SU-DHL-6 (cell line): ENCODE measurements around the gene GPR176.

Experiments used
- H2AFZ ChIP-seq: fragments of 200-600 bp; sonication (generic); 2 replicates; pipeline ENCODE4 v1.6.1; 2014; ENCODE audit warnings: low read depth, mild to moderate bottlenecking, moderate library complexity, mixed read lengths, antibody characterized with exemption, low read length; ENCODE audit not compliant: severe bottlenecking
- H3F3A ChIP-seq: fragments of 200-600 bp; shearing (Covaris generic); 2 replicates; pipeline ENCODE4 v1.6.0; 2016; ENCODE audit warnings: antibody characterized with exemption, mild to moderate bottlenecking; ENCODE audit not compliant: insufficient read depth
- H3K27ac ChIP-seq: fragments of 200-600 bp; sonication (generic); 2 replicates; pipeline ENCODE4 v1.5.1; 2016; ENCODE audit warnings: low read depth, mild to moderate bottlenecking, low read length, moderate library complexity, mixed read lengths
- H3K27me3 ChIP-seq: fragments of 200-600 bp; sonication (generic), shearing (Covaris generic); 2 replicates; pipeline ENCODE4 v1.6.0; 2014; ENCODE audit warnings: mild to moderate bottlenecking, low read length
- H3K36me3 ChIP-seq: fragments of 200-600 bp; sonication (generic); 2 replicates; pipeline ENCODE4 v1.6.1; 2014; ENCODE audit warnings: mild to moderate bottlenecking, low read length, mixed read lengths
- H3K4me2 ChIP-seq: fragments of 300-600, 200-600 bp; shearing (Covaris generic), sonication (generic); 2 replicates; pipeline ENCODE4 v1.6.0; 2014; ENCODE audit warnings: low read length, low read depth, mild to moderate bottlenecking; ENCODE audit not compliant: poor library complexity, severe bottlenecking
- H3K4me3 ChIP-seq: fragments of 200-600 bp; sonication (generic); 2 replicates; pipeline ENCODE4 v1.5.1; 2014; ENCODE audit warnings: antibody characterized with exemption, low read length, mild to moderate bottlenecking, mixed read lengths; ENCODE audit not compliant: insufficient read depth, poor library complexity, severe bottlenecking
- H3K79me2 ChIP-seq: fragments of 200-600 bp; sonication (generic); 2 replicates; pipeline ENCODE4 v1.6.1; 2014; ENCODE audit warnings: mild to moderate bottlenecking, low read length, moderate library complexity; ENCODE audit not compliant: insufficient read depth
- H3K9ac ChIP-seq: fragments of 200-600 bp; sonication (generic); 2 replicates; pipeline ENCODE4 v1.7.0; 2014; ENCODE audit warnings: mild to moderate bottlenecking, low read length
- H3K9me2 ChIP-seq: fragments of 200-600 bp; sonication (generic); replicated peaks from 2 replicates; pipeline ENCODE4 v1.6.1; 2014; ENCODE audit warnings: low read length; ENCODE audit not compliant: insufficient read depth
- H3K9me3 ChIP-seq: fragments of 200-600 bp; sonication (generic); 2 replicates; pipeline ENCODE4 v1.6.1; 2014; ENCODE audit warnings: low read length, mixed read lengths; ENCODE audit not compliant: insufficient read depth
- H4K20me1 ChIP-seq: fragments of 200-600 bp; sonication (generic); 2 replicates; pipeline ENCODE4 v1.6.1; 2014; ENCODE audit warnings: low read depth, mild to moderate bottlenecking, antibody characterized with exemption, low read length, moderate library complexity, mixed read lengths
- EZH2phosphoT487 ChIP-seq: fragments of 200-600 bp; sonication (generic), shearing (Covaris generic); conservative IDR thresholded peaks from 2 replicates; pipeline ENCODE4 v1.6.1; 2018; ENCODE audit warnings: mild to moderate bottlenecking, antibody characterized with exemption, low read length, moderate library complexity, mixed read lengths
- TF ChIP-seq, protein P1 (sequence below): fragments of 200-600 bp; sonication (generic); IDR thresholded peaks from one replicate; pipeline ENCODE4 v1.5.1; 2017; ENCODE audit warnings: antibody characterized with exemption, mild to moderate bottlenecking, low read length, moderate library complexity; ENCODE audit not compliant: insufficient read depth, poor library complexity, severe bottlenecking

The GPR176 gene

DNA sequence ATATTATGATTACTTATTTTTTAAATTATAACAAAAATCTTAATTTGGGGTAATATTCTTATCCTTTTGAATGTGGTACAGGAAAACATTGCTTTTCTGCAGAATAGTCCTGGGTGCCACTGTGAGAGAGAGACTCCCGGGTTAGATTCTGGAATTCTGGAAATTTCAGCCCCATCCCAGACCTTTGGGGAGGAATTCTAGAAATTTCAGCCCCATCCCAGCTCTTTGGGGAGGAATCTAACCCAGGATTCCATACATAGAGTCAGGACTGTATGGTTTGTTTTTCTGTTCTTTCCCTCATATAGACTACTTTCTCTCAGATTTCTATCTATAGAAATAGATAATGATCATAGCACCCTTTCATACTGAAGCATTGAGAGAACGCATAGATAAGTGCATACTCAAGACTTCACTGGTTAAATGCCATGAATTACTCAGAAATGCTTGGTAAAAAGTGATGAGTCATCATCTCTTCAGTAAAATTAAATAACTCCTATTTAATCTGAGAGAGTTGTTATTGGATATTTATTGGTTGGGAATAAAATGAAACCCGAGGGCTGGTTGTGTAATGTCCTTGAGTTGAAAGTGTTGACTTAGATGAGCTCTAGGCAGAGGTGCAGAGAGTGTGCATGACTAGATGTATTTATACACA is 22.2 kb upstream of the GPR176 start:
- Histone ChIP-seq H3K27me3 (no peaks in the 10 kb centered on the region), H3K9me3 (no peaks in the 10 kb centered on the region), H3K9ac (no peak overlapping the region), H3K4me2 (no peak overlapping the region), H3K36me3 (no peaks in the 10 kb centered on the region), H3K9me2 (no peaks in the 10 kb centered on the region), H3K4me3 (no peak overlapping the region), H2AFZ (no peak overlapping the region), H3K79me2 (no peaks in the 10 kb centered on the region), H4K20me1 (no peaks in the 10 kb centered on the region), H3K27ac (no peak overlapping the region), H3F3A (no peaks in the 10 kb centered on the region)
- TF ChIP-seq, protein P1, sequence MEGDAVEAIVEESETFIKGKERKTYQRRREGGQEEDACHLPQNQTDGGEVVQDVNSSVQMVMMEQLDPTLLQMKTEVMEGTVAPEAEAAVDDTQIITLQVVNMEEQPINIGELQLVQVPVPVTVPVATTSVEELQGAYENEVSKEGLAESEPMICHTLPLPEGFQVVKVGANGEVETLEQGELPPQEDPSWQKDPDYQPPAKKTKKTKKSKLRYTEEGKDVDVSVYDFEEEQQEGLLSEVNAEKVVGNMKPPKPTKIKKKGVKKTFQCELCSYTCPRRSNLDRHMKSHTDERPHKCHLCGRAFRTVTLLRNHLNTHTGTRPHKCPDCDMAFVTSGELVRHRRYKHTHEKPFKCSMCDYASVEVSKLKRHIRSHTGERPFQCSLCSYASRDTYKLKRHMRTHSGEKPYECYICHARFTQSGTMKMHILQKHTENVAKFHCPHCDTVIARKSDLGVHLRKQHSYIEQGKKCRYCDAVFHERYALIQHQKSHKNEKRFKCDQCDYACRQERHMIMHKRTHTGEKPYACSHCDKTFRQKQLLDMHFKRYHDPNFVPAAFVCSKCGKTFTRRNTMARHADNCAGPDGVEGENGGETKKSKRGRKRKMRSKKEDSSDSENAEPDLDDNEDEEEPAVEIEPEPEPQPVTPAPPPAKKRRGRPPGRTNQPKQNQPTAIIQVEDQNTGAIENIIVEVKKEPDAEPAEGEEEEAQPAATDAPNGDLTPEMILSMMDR: no peak
- TF ChIP-seq EZH2phosphoT487: no peak

DNA sequence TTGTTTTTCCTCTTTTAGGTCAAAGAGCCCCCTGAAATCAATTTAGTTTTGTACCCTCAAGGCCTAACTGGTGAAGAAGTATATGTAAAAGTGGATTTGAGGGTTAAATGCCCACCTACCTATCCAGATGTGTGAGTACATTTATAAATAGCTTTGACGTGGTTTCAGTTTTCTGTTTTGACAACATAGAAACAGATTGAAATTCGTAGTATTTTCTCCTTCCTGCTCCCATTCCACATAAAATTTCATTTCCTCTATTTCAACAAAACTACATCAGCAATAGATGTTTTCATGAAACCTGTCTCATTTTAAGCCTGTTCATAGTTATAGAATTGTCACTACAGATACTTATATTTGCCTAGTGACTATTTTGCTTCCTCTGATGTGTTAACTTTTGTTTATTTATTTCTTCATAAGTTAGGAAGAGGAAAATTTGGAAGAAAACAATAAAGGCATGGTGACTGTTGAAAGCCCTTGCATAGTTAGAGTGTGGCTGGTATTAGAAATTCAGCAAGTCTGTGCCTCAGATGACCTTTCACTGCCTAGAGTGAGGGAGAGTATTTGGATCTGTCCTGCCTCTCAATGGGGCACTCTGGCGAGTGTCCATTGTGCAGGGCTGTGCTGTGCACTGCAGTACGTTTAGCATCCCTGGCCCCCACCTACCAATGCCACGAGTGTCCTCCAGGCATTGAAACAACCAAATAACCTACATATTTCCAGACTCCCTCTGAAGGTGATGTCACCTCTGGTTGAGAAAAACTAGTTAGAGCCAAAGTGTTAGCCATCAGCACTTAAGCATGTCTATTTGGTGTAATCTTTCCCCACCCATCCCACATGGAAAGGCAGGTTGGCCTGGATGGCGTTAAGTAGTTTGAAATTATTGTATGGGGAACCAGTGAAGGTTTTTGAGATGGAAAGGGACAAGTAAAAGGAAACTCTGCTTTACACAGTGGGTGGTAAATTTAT is 19.7 kb upstream of the GPR176 start:
- no peaks in the 10 kb centered on the region for H3K36me3 ChIP-seq

DNA sequence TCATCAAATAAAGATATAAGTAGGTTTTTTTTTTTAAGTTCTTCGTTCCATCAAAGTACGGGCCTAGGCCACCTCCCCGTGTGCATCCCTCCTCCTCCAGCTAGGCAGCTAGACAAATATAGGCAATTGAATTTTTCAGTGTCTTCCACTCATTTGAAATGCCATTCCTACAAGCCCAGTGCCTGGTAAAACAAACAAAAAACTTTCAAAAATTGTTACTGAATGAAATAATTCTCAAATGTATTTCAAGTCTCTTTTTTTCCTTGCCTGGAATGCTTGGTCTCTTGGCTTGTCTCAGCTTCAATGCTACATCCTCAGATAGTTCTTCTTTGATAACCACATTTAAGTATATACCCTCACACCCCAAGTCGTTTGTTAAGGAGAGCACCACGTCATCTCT is 17.6 kb upstream of the GPR176 start:
- no peaks in the 10 kb centered on the region for H4K20me1 ChIP-seq
- no peaks in the 10 kb centered on the region for H3K9me2 ChIP-seq
- no peaks in the 10 kb centered on the region for H3F3A ChIP-seq
- no peak overlapping the region for H3K4me2 ChIP-seq
- H2AFZ ChIP-seq: no peak overlapping the region
- TF ChIP-seq EZH2phosphoT487: no peak
- TF ChIP-seq, protein P1: no peak
- H3K36me3 ChIP-seq: no peaks in the 10 kb centered on the region
- H3K9me3 ChIP-seq: no peaks in the 10 kb centered on the region
- no peaks in the 10 kb centered on the region for H3K27me3 ChIP-seq
- H3K9ac ChIP-seq: no peak overlapping the region
- H3K27ac ChIP-seq: no peak overlapping the region
- no peaks in the 10 kb centered on the region for H3K79me2 ChIP-seq
- H3K4me3 ChIP-seq: no peak overlapping the region

More for the DNA sequence above, 19.7 kb upstream of the GPR176 start:
- no peaks in the 10 kb centered on the region for H3K9me2 ChIP-seq
- no peak overlapping the region for H2AFZ ChIP-seq
- no peak for TF ChIP-seq EZH2phosphoT487
- TF ChIP-seq, protein P1: no peak
- H3K4me3 ChIP-seq: no peak overlapping the region
- H3K4me2 ChIP-seq: no peak overlapping the region
- no peak overlapping the region for H3K27ac ChIP-seq
- H3K9me3 ChIP-seq: no peaks in the 10 kb centered on the region
- no peaks in the 10 kb centered on the region for H3K27me3 ChIP-seq
- no peak overlapping the region for H3K9ac ChIP-seq
- no peaks in the 10 kb centered on the region for H3F3A ChIP-seq
- no peaks in the 10 kb centered on the region for H4K20me1 ChIP-seq
- H3K79me2 ChIP-seq: no peaks in the 10 kb centered on the region
